HepG2 (cell line): Measurements from ENCODE around the gene PPM1G. TPM values are rescaled to one million over a fixed set of nuclear protein-coding genes. Genes with fewer than 3 reads are reported as not detected.
A peak's percentile ranks its signal among the peaks of the same experiment; 100 is the strongest.

Experiments used
- ATAC-seq: fragments of 200-7000 bp; cut with Tn5 transposase; 3 replicates; pipeline ENCODE4 v1.9.1; 2020; ENCODE audit warnings: mild to moderate bottlenecking, moderate library complexity
- BruUV-seq: library from RNA; stranded (reverse); fragments of 400-500 nt; replicated peaks from 2 replicates; lab custom pipeline; 2021; lab: Mats Ljungman, UMichigan
- CTCF ChIA-PET: fragments of 300-600 bp; formaldehyde crosslinking; extraction: SDS; loops from one replicate; lab custom pipeline; 2021; ENCODE audit warnings: low total read pairs, inconsistent platforms, low intra/inter-chr PET ratio; lab: Yijun Ruan, JAX
- POLR2A ChIA-PET: fragments of 350-600 bp; sonication (Branson Sonifier 250); formaldehyde crosslinking; loops from one replicate; lab custom pipeline; 2020; ENCODE audit warnings: antibody characterized with exemption, inconsistent platforms; lab: Yijun Ruan, JAX
- DNase-seq: peaks from one replicate; pipeline ENCODE4 v3.0.0-alpha.2; 2015; ENCODE audit warnings: low spot score
- FAIRE-seq: peaks from 3 replicates; lab custom pipeline; 2011; peaks lifted over from hg19 to GRCh38; lab: Jason Lieb, UNC
- H2AFZ ChIP-seq: one replicate; pipeline ENCODE4 v1.6.1; 2011; ENCODE audit warnings: low read length, inconsistent platforms
- H3K27ac ChIP-seq: fragments of 300-600 bp; 3 replicates; pipeline ENCODE4 v1.8.0; 2011; ENCODE audit warnings: mixed run types, mild to moderate bottlenecking, mixed read lengths, low read length, inconsistent platforms; ENCODE audit not compliant: insufficient read depth; ENCODE audit errors: extremely low read length
- H3K27me3 ChIP-seq, 2 experiments: fragments of 200-600 bp in 1 of 2; 2 replicates in 1 of 2; 3 replicates in 1 of 2; pipeline versions ENCODE4 v1.6.0 to v1.8.0; 2011; ENCODE audit warnings: low read length in 2 of 2, mild to moderate bottlenecking in 2 of 2, moderate library complexity in 2 of 2, inconsistent platforms in 1 of 2; ENCODE audit not compliant: insufficient read depth in 2 of 2, control insufficient read depth in 1 of 2
- H3K36me3 ChIP-seq, 2 experiments: fragments of 200-600 bp in 1 of 2; replicated peaks in 1 of 2; 2 replicates in 1 of 2; 3 replicates in 1 of 2; pipeline versions ENCODE4 v1.5.1 to v1.8.0; 2011; ENCODE audit warnings: low read length in 2 of 2, inconsistent platforms in 1 of 2; ENCODE audit not compliant: insufficient read depth in 2 of 2, control insufficient read depth in 1 of 2
- H3K4me1 ChIP-seq: 2 replicates; pipeline ENCODE4 v1.5.1; 2012; ENCODE audit warnings: low read length, inconsistent platforms; ENCODE audit not compliant: insufficient read depth
- H3K4me2 ChIP-seq: 2 replicates; pipeline ENCODE4 v1.6.0; 2011; ENCODE audit warnings: low read depth, low read length, inconsistent platforms
- H3K4me3 ChIP-seq, 3 experiments: fragments of 200-600 bp in 1 of 3; sonication (generic), shearing (Covaris generic) in 1 of 3; replicated peaks in 1 of 3; 2 replicates each; pipeline ENCODE4 v1.5.1; 2011 to 2016; ENCODE audit warnings: low read length in 3 of 3, inconsistent platforms in 2 of 3, low read depth in 2 of 3, mild to moderate bottlenecking in 2 of 3, control low read depth in 1 of 3, mixed read lengths in 1 of 3; ENCODE audit not compliant: insufficient read depth in 1 of 3
- H3K79me2 ChIP-seq: one replicate; pipeline ENCODE4 v1.6.1; 2011; ENCODE audit warnings: low read length, inconsistent platforms; ENCODE audit not compliant: insufficient read depth
- H3K9ac ChIP-seq: 2 replicates; pipeline ENCODE4 v1.6.0; 2011; ENCODE audit warnings: mild to moderate bottlenecking, low read depth, low read length, inconsistent platforms; ENCODE audit not compliant: insufficient read depth
- H3K9me3 ChIP-seq: 2 replicates; pipeline ENCODE4 v1.5.1; 2012; ENCODE audit warnings: mild to moderate bottlenecking, low read length
- H4K20me1 ChIP-seq: 2 replicates; pipeline ENCODE4 v1.6.0; 2011; ENCODE audit warnings: inconsistent platforms, mild to moderate bottlenecking, low read length, moderate library complexity; ENCODE audit not compliant: insufficient read depth
- ATF1 ChIP-seq: IDR thresholded peaks from 2 replicates; pipeline ENCODE4 v1.6.1; 2016; ENCODE audit warnings: mild to moderate bottlenecking, control low read depth
- ELF3 ChIP-seq: IDR thresholded peaks from 2 replicates; pipeline ENCODE4 v1.6.1; 2016; ENCODE audit warnings: missing genetic modification reagents, missing compliant biosample characterization
- MAFF ChIP-seq: IDR thresholded peaks from 2 replicates; pipeline ENCODE4 v1.6.1; 2011; ENCODE audit warnings: low read depth, low read length, improper control_type of control experiment
- MAFK ChIP-seq, 2 experiments: IDR thresholded peaks in 1 of 2; conservative IDR thresholded peaks in 1 of 2; 2 replicates each; pipeline ENCODE4 v1.6.1; 2011; ENCODE audit warnings: improper control_type of control experiment in 2 of 2, low read length in 2 of 2
- MXD4 ChIP-seq: IDR thresholded peaks from 2 replicates; pipeline ENCODE4 v1.6.1; 2016; ENCODE audit warnings: mild to moderate bottlenecking, missing biosample characterization, missing genetic modification reagents
- RBFOX2 ChIP-seq: fragments of 200-400 bp; formaldehyde crosslinking; IDR thresholded peaks from 2 replicates; pipeline ENCODE4 v1.6.1; 2017; ENCODE audit warnings: low read depth, mild to moderate bottlenecking, low read length
- ZBTB8A ChIP-seq: sonication (generic); formaldehyde crosslinking; IDR thresholded peaks from 2 replicates; pipeline ENCODE4 v1.4.0; 2020; ENCODE audit warnings: mild to moderate bottlenecking, low read depth, missing genetic modification reagents, borderline replicate concordance
- ZNF460 ChIP-seq: sonication (generic); formaldehyde crosslinking; IDR thresholded peaks from 2 replicates; pipeline ENCODE4 v1.5.1; 2020; ENCODE audit warnings: missing genetic modification reagents, mild to moderate bottlenecking, borderline replicate concordance
- ZNF672 ChIP-seq: sonication (generic); formaldehyde crosslinking; IDR thresholded peaks from 2 replicates; pipeline ENCODE4 v1.8.1; 2022; ENCODE audit warnings: missing genetic modification reagents
- WGBS: methylation state at CpG from one replicate; pipeline ENCODE4 v1.1.6; 2017; ENCODE audit warnings: low lambda C conversion rate; 5-methylcytosine and 5-hydroxymethylcytosine counted together
- in situ Hi-C: cut with HindIII; loops from 2 replicates; pipeline ENCODE4 v1.10.0; 2017; ENCODE audit warnings: low pct_unique_long_range_greater_than_20kb; ENCODE audit not compliant: extremely low pct_ligation_motif_present
- intact Hi-C: fragments of 100-400 bp; cut with micrococcal nuclease; formaldehyde crosslinking; loops from one replicate; pipeline ENCODE4 v1.10.0; 2022; ENCODE audit not compliant: unreplicated experiment
- polyA plus RNA-seq, 8 experiments: library from polyadenylated mRNA; depleted of rRNA in 3 of 8; stranded (reverse) in 7 of 8; unstranded in 1 of 8; fragments of >200 nt; fragmentation: Illumina TruSeq in 4 of 8; extraction: Trizol in 4 of 8; gene quantifications; 2 replicates each; pipeline versions ENCODE4 v1.2.1 to v1.2.3, GENCODE V29; 2011 to 2016; ENCODE audit warnings: low read depth in 4 of 8, missing spikeins in 1 of 8, mixed read lengths in 1 of 8; ENCODE audit not compliant: insufficient read depth in 1 of 8
- total RNA-seq, 5 experiments: library from RNA; depleted of rRNA; stranded (reverse); fragments of >200 nt; fragmentation: Illumina TruSeq; extraction: Trizol; gene quantifications; 2 replicates each; pipeline ENCODE4 v1.2.3, GENCODE V29; 2016; ENCODE audit warnings: low read depth in 1 of 5
- TF ChIP-seq, protein P1 (sequence below): sonication (generic); formaldehyde crosslinking; IDR thresholded peaks from 2 replicates; pipeline ENCODE4 v1.5.1; 2020; ENCODE audit warnings: mild to moderate bottlenecking, missing genetic modification reagents, moderate library complexity

PPM1G gene
- total and polyA plus RNA-seq, 2 of the 13 experiments (the other 11 are each of a cell fraction or from before 2014, with no cell fraction given): 58.2 to 213 TPM

DNA sequence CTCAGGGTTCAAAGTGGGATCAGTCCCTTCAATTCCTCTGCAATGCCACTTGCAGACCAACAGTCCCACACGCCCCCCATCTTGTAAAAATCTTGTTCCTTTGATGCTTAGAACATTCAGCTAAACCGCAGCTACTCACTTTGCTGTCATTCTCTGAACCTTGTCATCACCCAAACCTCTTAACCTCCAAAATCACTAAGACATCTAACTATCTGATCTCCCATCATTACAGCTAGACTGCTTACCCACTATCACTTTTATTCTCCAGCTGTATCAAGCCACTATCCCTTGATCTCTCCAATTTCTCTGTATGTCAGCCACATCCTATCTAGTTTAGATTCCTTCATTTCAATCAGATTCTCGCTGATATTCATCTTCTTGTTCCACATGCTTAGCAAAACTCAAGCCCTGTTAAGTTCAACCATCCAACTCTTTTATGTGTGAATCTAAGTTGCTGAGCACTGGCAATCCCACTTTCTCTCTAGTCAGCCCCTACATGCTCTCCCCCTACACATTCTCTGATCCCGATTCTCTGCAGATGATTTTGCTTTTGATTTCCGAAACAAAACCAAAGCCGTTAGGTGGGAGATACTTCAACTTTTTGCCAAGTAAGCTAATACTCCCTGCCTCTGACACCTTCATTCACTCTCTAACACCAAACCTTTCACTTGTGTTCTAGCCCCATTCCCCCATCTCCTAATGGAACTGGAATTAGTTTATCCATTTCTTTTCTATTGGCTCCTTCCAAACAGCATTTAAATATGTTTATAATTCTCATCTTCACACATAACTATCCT is 57.4 kb downstream of the PPM1G start:
- H3K4me2 ChIP-seq: no peak overlapping the region
- in situ Hi-C loops: no loop called here
- FAIRE-seq (no peak), DNase-seq (no peak), ATAC-seq (no peak)
- intact Hi-C loops: no loop called here
- H2AFZ ChIP-seq: no peak overlapping the region
- CTCF ChIA-PET: no interaction called here
- H3K4me3 ChIP-seq: no peak overlapping the region
- no peak overlapping the region for H3K9ac ChIP-seq
- H3K36me3 ChIP-seq: peaks cover 1 to 5% of the 10 kb centered on the region in 2 experiments; a peak in 2 of 5 replicates
- BruUV-seq: no TSS peak
- H3K27me3 ChIP-seq: no peaks in the 10 kb centered on the region; a peak in 1 of 5 replicates
- no peak overlapping the region for H3K27ac ChIP-seq
- H3K79me2 ChIP-seq: peaks cover 88% of the 10 kb centered on the region
- peaks cover 49% of the 10 kb centered on the region for H3K4me1 ChIP-seq
- no peaks in the 10 kb centered on the region for H4K20me1 ChIP-seq
- no peaks in the 10 kb centered on the region for H3K9me3 ChIP-seq
- TF ChIP-seq RBFOX2 (0 out of 2 replicates have a peak, but pooled peaks have one; percentile 25), MAFF (peak; percentile 75), ZNF672 (CRISPR knock-in tag) (no peak), MAFK (conservative IDR thresholded peaks at IDR 0.05 in 1 of 2, IDR thresholded peaks at IDR 0.05 in 1 of 2; ENCODE audit: low read length in 2 of 2) (peak; percentile 81 to 83), ATF1 (CRISPR knock-in tag) (0 out of 2 replicates have a peak, but pooled peaks have one; percentile 22), ZNF460 (CRISPR knock-in tag) (no peak)
- POLR2A ChIA-PET: interaction anchor here (1.6 to 4.1 kb wide), 3 partner anchors 9 to 29 kb away, joined by 5 to 73 read pairs (median 29); partner anchors contain the start of gene MPV17
- WGBS: 98% methylated on average over 6 of the region's 6 CpGs

DNA sequence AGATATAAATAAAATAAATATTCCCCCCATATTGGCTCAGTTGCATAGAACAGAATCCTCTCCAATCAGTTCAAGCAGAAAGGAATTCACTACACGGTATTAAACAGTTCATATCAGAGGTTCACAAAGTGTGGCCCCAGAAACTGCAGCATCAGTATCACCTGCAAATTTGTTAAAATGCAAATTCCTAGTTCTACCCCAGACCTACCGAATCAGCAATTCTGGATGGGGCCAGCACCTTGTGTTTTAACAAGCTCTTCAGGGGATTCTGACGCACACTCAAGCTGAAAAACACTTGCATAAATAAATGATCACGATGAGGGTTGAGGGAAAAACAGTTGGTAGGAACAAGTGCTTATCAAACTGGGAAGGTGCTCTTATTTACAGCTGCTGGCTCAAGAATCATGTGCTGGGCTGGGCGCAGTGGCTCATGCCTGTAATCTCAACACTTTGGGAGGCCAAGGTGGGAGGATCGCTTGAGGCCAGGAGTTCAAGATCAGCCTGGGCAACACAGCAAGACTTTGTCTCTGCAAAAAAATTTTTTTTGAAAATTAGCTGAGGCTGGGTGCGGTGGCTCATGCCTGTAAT is 59.2 kb downstream of the PPM1G start:
- ATAC-seq (no peak), DNase-seq (no peak), FAIRE-seq (no peak)
- CTCF ChIA-PET: no interaction called here
- Histone ChIP-seq H3K9me3 (no peaks in the 10 kb centered on the region), H3K79me2 (peaks cover 92% of the 10 kb centered on the region), H3K4me1 (peaks cover 57% of the 10 kb centered on the region), H3K4me3 (no peak overlapping the region), H3K4me2 (no peak overlapping the region), H4K20me1 (no peaks in the 10 kb centered on the region), H3K27me3 (no peaks in the 10 kb centered on the region), H3K36me3 (peaks cover 1 to 5% of the 10 kb centered on the region in 2 experiments; a peak in 3 of 5 replicates), H3K27ac (peak overlapping the region; percentile 3), H2AFZ (no peak overlapping the region), H3K9ac (no peak overlapping the region)
- intact Hi-C loops (no loop called here), in situ Hi-C loops (no loop called here)
- BruUV-seq: no TSS peak
- POLR2A ChIA-PET: interaction anchor here (1.2 kb wide), 2 partner anchors 23 to 30 kb away, joined by 3 read pairs; no protein-coding TSS in a partner anchor
- 95% methylated on average over 7 of the region's 7 CpGs for WGBS
- no peak for TF ChIP-seq ELF3
- TF ChIP-seq ZBTB8A: no peak
- TF ChIP-seq MXD4 (CRISPR knock-in tag): no peak
- TF ChIP-seq, protein P1, sequence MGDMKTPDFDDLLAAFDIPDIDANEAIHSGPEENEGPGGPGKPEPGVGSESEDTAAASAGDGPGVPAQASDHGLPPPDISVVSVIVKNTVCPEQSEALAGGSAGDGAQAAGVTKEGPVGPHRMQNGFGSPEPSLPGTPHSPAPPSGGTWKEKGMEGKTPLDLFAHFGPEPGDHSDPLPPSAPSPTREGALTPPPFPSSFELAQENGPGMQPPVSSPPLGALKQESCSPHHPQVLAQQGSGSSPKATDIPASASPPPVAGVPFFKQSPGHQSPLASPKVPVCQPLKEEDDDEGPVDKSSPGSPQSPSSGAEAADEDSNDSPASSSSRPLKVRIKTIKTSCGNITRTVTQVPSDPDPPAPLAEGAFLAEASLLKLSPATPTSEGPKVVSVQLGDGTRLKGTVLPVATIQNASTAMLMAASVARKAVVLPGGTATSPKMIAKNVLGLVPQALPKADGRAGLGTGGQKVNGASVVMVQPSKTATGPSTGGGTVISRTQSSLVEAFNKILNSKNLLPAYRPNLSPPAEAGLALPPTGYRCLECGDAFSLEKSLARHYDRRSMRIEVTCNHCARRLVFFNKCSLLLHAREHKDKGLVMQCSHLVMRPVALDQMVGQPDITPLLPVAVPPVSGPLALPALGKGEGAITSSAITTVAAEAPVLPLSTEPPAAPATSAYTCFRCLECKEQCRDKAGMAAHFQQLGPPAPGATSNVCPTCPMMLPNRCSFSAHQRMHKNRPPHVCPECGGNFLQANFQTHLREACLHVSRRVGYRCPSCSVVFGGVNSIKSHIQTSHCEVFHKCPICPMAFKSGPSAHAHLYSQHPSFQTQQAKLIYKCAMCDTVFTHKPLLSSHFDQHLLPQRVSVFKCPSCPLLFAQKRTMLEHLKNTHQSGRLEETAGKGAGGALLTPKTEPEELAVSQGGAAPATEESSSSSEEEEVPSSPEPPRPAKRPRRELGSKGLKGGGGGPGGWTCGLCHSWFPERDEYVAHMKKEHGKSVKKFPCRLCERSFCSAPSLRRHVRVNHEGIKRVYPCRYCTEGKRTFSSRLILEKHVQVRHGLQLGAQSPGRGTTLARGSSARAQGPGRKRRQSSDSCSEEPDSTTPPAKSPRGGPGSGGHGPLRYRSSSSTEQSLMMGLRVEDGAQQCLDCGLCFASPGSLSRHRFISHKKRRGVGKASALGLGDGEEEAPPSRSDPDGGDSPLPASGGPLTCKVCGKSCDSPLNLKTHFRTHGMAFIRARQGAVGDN (CRISPR knock-in tag): no peak
